A549 (cell line): ENCODE data around the gene NEK11.

Source experiments
- BHLHE40 ChIP-seq: IDR thresholded peaks from 2 replicates; pipeline ENCODE4 v1.6.1; 2012; ENCODE audit warnings: low read depth, low read length, inconsistent platforms
- EP300 ChIP-seq, 2 experiments: fragments of >200 bp; sonication (Bioruptor Twin); formaldehyde crosslinking; IDR thresholded peaks; 2 replicates in 1 of 2; 3 replicates in 1 of 2; pipeline ENCODE4 v1.6.1; 2016 to 2017
- HDAC2 ChIP-seq: fragments of 200-600 bp; sonication (generic); IDR thresholded peaks from 2 replicates; pipeline ENCODE4 v1.6.1; 2016
- KDM5A ChIP-seq: fragments of 200-600 bp; sonication (generic); IDR thresholded peaks from 2 replicates; pipeline ENCODE4 v1.6.1; 2016; ENCODE audit warnings: antibody characterized with exemption, mild to moderate bottlenecking
- MYC ChIP-seq: IDR thresholded peaks from 2 replicates; pipeline ENCODE4 v1.6.1; 2012; ENCODE audit warnings: mild to moderate bottlenecking, inconsistent platforms, low read length, improper control_type of control experiment, borderline replicate concordance
- NFE2L2 ChIP-seq: fragments of 150-350 bp; conservative IDR thresholded peaks from 2 replicates; pipeline ENCODE4 v1.6.1; 2014; ENCODE audit warnings: low read length
- RAD21 ChIP-seq, 2 experiments: fragments of >200 bp in 1 of 2; sonication (Bioruptor Twin) in 1 of 2; formaldehyde crosslinking in 1 of 2; IDR thresholded peaks in 1 of 2; conservative IDR thresholded peaks in 1 of 2; 2 replicates in 1 of 2; 3 replicates in 1 of 2; pipeline ENCODE4 v1.6.1; 2012 to 2018; ENCODE audit warnings: inconsistent platforms in 1 of 2
- RFX5 ChIP-seq: fragments of 450-650 bp; IDR thresholded peaks from 2 replicates; pipeline ENCODE4 v1.7.1; 2014; ENCODE audit warnings: antibody characterized with exemption, mild to moderate bottlenecking, moderate library complexity
- TF ChIP-seq, protein P1 (sequence below): fragments of >200 bp; sonication (Bioruptor Twin); formaldehyde crosslinking; IDR thresholded peaks from 3 replicates; pipeline ENCODE4 v1.5.1; 2016
- TF ChIP-seq, protein P2 (sequence below): fragments of 200-600 bp; sonication (generic); IDR thresholded peaks from 2 replicates; pipeline ENCODE4 v1.6.1; 2016; ENCODE audit warnings: antibody characterized with exemption, mild to moderate bottlenecking, moderate library complexity

- TF ChIP-seq, protein P1, sequence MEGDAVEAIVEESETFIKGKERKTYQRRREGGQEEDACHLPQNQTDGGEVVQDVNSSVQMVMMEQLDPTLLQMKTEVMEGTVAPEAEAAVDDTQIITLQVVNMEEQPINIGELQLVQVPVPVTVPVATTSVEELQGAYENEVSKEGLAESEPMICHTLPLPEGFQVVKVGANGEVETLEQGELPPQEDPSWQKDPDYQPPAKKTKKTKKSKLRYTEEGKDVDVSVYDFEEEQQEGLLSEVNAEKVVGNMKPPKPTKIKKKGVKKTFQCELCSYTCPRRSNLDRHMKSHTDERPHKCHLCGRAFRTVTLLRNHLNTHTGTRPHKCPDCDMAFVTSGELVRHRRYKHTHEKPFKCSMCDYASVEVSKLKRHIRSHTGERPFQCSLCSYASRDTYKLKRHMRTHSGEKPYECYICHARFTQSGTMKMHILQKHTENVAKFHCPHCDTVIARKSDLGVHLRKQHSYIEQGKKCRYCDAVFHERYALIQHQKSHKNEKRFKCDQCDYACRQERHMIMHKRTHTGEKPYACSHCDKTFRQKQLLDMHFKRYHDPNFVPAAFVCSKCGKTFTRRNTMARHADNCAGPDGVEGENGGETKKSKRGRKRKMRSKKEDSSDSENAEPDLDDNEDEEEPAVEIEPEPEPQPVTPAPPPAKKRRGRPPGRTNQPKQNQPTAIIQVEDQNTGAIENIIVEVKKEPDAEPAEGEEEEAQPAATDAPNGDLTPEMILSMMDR = no peak
- TF ChIP-seq MYC (no peak), RAD21 (conservative IDR thresholded peaks at IDR 0.05 in 1 of 2, IDR thresholded peaks at IDR 0.05 in 1 of 2) (no peak; a peak in 1 of 5 replicates), HDAC2 (no peak), EP300 (IDR thresholded peaks at IDR 0.05) (no peak), KDM5A (0 out of 2 replicates have a peak, but pooled peaks have one; percentile 23), NFE2L2 (no peak), BHLHE40 (no peak), RFX5 (no peak)
- TF ChIP-seq, protein P2, sequence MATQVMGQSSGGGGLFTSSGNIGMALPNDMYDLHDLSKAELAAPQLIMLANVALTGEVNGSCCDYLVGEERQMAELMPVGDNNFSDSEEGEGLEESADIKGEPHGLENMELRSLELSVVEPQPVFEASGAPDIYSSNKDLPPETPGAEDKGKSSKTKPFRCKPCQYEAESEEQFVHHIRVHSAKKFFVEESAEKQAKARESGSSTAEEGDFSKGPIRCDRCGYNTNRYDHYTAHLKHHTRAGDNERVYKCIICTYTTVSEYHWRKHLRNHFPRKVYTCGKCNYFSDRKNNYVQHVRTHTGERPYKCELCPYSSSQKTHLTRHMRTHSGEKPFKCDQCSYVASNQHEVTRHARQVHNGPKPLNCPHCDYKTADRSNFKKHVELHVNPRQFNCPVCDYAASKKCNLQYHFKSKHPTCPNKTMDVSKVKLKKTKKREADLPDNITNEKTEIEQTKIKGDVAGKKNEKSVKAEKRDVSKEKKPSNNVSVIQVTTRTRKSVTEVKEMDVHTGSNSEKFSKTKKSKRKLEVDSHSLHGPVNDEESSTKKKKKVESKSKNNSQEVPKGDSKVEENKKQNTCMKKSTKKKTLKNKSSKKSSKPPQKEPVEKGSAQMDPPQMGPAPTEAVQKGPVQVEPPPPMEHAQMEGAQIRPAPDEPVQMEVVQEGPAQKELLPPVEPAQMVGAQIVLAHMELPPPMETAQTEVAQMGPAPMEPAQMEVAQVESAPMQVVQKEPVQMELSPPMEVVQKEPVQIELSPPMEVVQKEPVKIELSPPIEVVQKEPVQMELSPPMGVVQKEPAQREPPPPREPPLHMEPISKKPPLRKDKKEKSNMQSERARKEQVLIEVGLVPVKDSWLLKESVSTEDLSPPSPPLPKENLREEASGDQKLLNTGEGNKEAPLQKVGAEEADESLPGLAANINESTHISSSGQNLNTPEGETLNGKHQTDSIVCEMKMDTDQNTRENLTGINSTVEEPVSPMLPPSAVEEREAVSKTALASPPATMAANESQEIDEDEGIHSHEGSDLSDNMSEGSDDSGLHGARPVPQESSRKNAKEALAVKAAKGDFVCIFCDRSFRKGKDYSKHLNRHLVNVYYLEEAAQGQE = no peak
Measured at GRCh38 chr3:131381445-131382291, 355.0 kb downstream of the NEK11 start, which contains the start of gene NUDT16.
